ENCODE measurements around the gene CHM. TPM values are rescaled to one million over a fixed set of nuclear protein-coding genes. Genes with fewer than 3 reads are reported as not detected.

Gene CHM
- total and polyA plus RNA-seq, 2 of the 8 experiments (the other 6 are each of a cell fraction or from before 2014, with no cell fraction given), result 8.6 to 15.5 TPM

- Histone ChIP-seq H3K23me2 (ENCODE audit: low read depth, low read length) (no peaks in the 10 kb centered on the region), H3K56ac (replicated peaks; ENCODE audit: insufficient read length, low read depth, low read length) (no peak overlapping the region), H4K5ac (ENCODE audit: insufficient read length, low read depth, low read length) (no peak overlapping the region), H4K20me1 (replicated peaks in 1 of 2; ENCODE audit: control insufficient read depth in 1 of 2, insufficient read depth in 2 of 2, low read length in 2 of 2) (no peaks in the 10 kb centered on the region), H3K4me1 (replicated peaks in 1 of 4; ENCODE audit: control insufficient read depth in 3 of 4, insufficient read depth in 4 of 4, low read length in 3 of 4) (no peaks in the 10 kb centered on the region), H3K23ac (ENCODE audit: insufficient read length) (no peak overlapping the region), H2BK120ac (replicated peaks; ENCODE audit: low read depth, low read length) (no peak overlapping the region), H2AK5ac (ENCODE audit: low read depth, low read length) (no peak overlapping the region), H3K14ac (ENCODE audit: insufficient read length) (no peak overlapping the region), H3K36me3 (ENCODE audit: control insufficient read depth in 2 of 4, insufficient read depth in 4 of 4, low read length in 3 of 4) (no peaks in the 10 kb centered on the region; a peak in 1 of 8 replicates), H3K4me2 (ENCODE audit: insufficient read depth in 1 of 2, low read depth in 2 of 2, low read length in 2 of 2) (no peak overlapping the region), H3K4ac (replicated peaks; ENCODE audit: insufficient read length, low read depth, low read length) (no peak overlapping the region), H2AFZ (ENCODE audit: low read length) (no peak overlapping the region), H4K91ac (replicated peaks; ENCODE audit: insufficient read length, low read length) (no peak overlapping the region), H3K18ac (ENCODE audit: extremely low read depth, low read length) (no peak overlapping the region), H2BK20ac (ENCODE audit: low read length) (no peak overlapping the region), H2BK15ac (ENCODE audit: low read length) (no peak overlapping the region), H3K79me2 (ENCODE audit: control insufficient read depth in 1 of 2, insufficient read depth in 2 of 2, low read length in 2 of 2) (no peaks in the 10 kb centered on the region), H4K8ac (ENCODE audit: extremely low read depth, insufficient read depth, low read length) (no peak overlapping the region), H3K4me3 (ENCODE audit: extremely low read depth in 1 of 4, insufficient read depth in 2 of 4, low read depth in 3 of 4, low read length in 4 of 4) (no peak overlapping the region), H2BK5ac (ENCODE audit: low read depth, low read length) (no peak overlapping the region), H3K9ac (replicated peaks in 1 of 4; ENCODE audit: extremely low read depth in 1 of 4, low read depth in 3 of 4, low read length in 3 of 4) (no peak overlapping the region), H3K9me3 (ENCODE audit: insufficient read depth in 2 of 2, low read depth in 1 of 2, low read length in 1 of 2) (no peaks in the 10 kb centered on the region), H2BK12ac (ENCODE audit: low read depth, low read length) (no peak overlapping the region), H3K27me3 (replicated peaks in 1 of 4; ENCODE audit: control insufficient read depth in 3 of 4, extremely low read depth in 1 of 4, insufficient read depth in 3 of 4, low read length in 3 of 4) (no peaks in the 10 kb centered on the region), H3K27ac (ENCODE audit: low read depth, low read length) (no peak overlapping the region), H3K79me1 (ENCODE audit: low read depth, low read length) (no peaks in the 10 kb centered on the region)
- ChIA-PET CTCF (ENCODE audit: partially characterized antibody) (no interaction called here), POLR2A (ENCODE audit: partially characterized antibody) (no interaction called here)
- TF ChIP-seq SIX5 (IDR thresholded peaks at IDR 0.05; ENCODE audit: low read depth, low read length) (no peak), TAF7 (optimal IDR thresholded peaks at IDR 0.05; ENCODE audit: borderline replicate concordance, low read depth, low read length) (no peak), CBX8 (IDR thresholded peaks at IDR 0.05; ENCODE audit: borderline replicate concordance, low read depth, low read length) (no peak), RAD21 (IDR thresholded peaks at IDR 0.05 in 1 of 2, conservative IDR thresholded peaks at IDR 0.05 in 1 of 2; ENCODE audit: low read depth in 2 of 2, low read length in 2 of 2) (no peak), KDM1A (IDR thresholded peaks at IDR 0.05; ENCODE audit: borderline replicate concordance, low read length) (no peak), CHD2 (IDR thresholded peaks at IDR 0.05; ENCODE audit: low read length) (no peak), CREB1 (IDR thresholded peaks at IDR 0.05) (no peak), SP2 (IDR thresholded peaks at IDR 0.05; ENCODE audit: low read length) (no peak), POLR2AphosphoS5 (IDR thresholded peaks at IDR 0.05; ENCODE audit: low read depth, low read length) (no peak), BRCA1 (IDR thresholded peaks at IDR 0.05; ENCODE audit: low read depth, low read length) (no peak), NRF1 (IDR thresholded peaks at IDR 0.05; ENCODE audit: low read depth, low read length) (no peak), JUN (IDR thresholded peaks at IDR 0.05; ENCODE audit: low read depth, low read length) (no peak), ATF3 (IDR thresholded peaks at IDR 0.05; ENCODE audit: insufficient read depth, low read depth, low read length) (no peak), RFX5 (IDR thresholded peaks at IDR 0.05; ENCODE audit: borderline replicate concordance, low read depth, low read length) (no peak)
- TF ChIP-seq, protein P1, sequence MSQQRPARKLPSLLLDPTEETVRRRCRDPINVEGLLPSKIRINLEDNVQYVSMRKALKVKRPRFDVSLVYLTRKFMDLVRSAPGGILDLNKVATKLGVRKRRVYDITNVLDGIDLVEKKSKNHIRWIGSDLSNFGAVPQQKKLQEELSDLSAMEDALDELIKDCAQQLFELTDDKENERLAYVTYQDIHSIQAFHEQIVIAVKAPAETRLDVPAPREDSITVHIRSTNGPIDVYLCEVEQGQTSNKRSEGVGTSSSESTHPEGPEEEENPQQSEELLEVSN (IDR thresholded peaks at IDR 0.05), result no peak
- no peak for DNase-seq (ENCODE audit: low read depth in 1 of 2, low spot score in 2 of 2)
- 70% methylated on average over 3 of the region's 3 CpGs; no CpG with 5 or more reads in 1 of the 2 experiments for WGBS, 2 experiments (ENCODE audit: extremely low coverage in 1 of 2, insufficient coverage in 1 of 2, insufficient read length in 1 of 2, insufficient replicate concordance in 2 of 2, low coverage in 1 of 2, low lambda C conversion rate in 2 of 2, missing lambda C conversion rate in 1 of 2)
- FAIRE-seq, result no peak
Observed at GRCh38 chrX:85955510-85955909, 91.8 kb downstream of the CHM start.
